B cell (primary cell): ENCODE data around the gene PRCC. TPM values are rescaled to one million over a fixed set of nuclear protein-coding genes. Genes with fewer than 3 reads are reported as not detected.

Experiments
- ATAC-seq: fragments of 200-7000 bp; cut with Tn5 transposase; one replicate; pipeline ENCODE4 v1.10.0; 2021; ENCODE audit warnings: low read depth, mild to moderate bottlenecking, moderate number of reproducible peaks, moderate library complexity
- CTCF ChIA-PET: fragments of 350-600 bp; sonication (Branson Sonifier 250); formaldehyde crosslinking; loops from one replicate; lab custom pipeline; 2021; ENCODE audit warnings: antibody characterized with exemption, inconsistent platforms; lab: Charles Lee
- POLR2A ChIA-PET: fragments of 350-600 bp; sonication (Branson Sonifier 250); formaldehyde crosslinking; loops from one replicate; lab custom pipeline; 2021; ENCODE audit warnings: antibody characterized with exemption; lab: Charles Lee
- DNase-seq: peaks from one replicate; pipeline ENCODE4 v3.0.0; 2013
- H2AFZ ChIP-seq: 2 replicates; pipeline ENCODE4 v1.6.1; 2012; ENCODE audit warnings: mild to moderate bottlenecking, low read depth, low read length; ENCODE audit not compliant: insufficient read depth, poor library complexity, severe bottlenecking
- H3K27ac ChIP-seq, 2 donors: 1 replicate in 1 of 2; 2 replicates in 1 of 2; pipeline ENCODE4 v1.5.1; 2012 to 2013; ENCODE audit warnings: low read length in 2 of 2, mild to moderate bottlenecking in 2 of 2, moderate library complexity in 1 of 2
- H3K27me3 ChIP-seq, 4 experiments: fragments of 200-600 bp in 1 of 4; sonication (generic) in 1 of 4; replicated peaks in 1 of 4; 1 replicate in 2 of 4; 2 replicates in 2 of 4; pipeline versions ENCODE4 v1.6.1 to v1.7.0; 2013 to 2016; ENCODE audit warnings: low read length in 3 of 4, mild to moderate bottlenecking in 2 of 4, mixed read lengths in 1 of 4, moderate library complexity in 1 of 4; ENCODE audit not compliant: insufficient read depth in 4 of 4, control insufficient read depth in 3 of 4; ENCODE audit errors: control extremely low read depth in 1 of 4
- H3K36me3 ChIP-seq, 2 experiments: replicated peaks in 1 of 2; 1 replicate in 1 of 2; 2 replicates in 1 of 2; pipeline versions ENCODE4 v1.6.1 to v1.7.1; 2013; ENCODE audit warnings: low read length in 1 of 2; ENCODE audit not compliant: insufficient read depth in 2 of 2, control insufficient read depth in 1 of 2; ENCODE audit errors: control extremely low read depth in 1 of 2, extremely low read depth in 1 of 2
- H3K4me1 ChIP-seq, 2 donors: fragments of 200-600 bp in 1 of 2; sonication (generic) in 1 of 2; 1 replicate in 1 of 2; 2 replicates in 1 of 2; pipeline versions ENCODE4 v1.5.1 to v1.6.1; 2013 to 2017; ENCODE audit warnings: low read length in 2 of 2; ENCODE audit not compliant: control insufficient read depth in 2 of 2, insufficient read depth in 2 of 2
- H3K4me2 ChIP-seq: replicated peaks from 2 replicates; pipeline ENCODE3; 2012; ENCODE audit warnings: mild to moderate bottlenecking, low read depth, low read length; ENCODE audit not compliant: poor library complexity, severe bottlenecking
- H3K4me3 ChIP-seq, 5 experiments: fragments of 200-600 bp in 1 of 5; sonication (generic) in 1 of 5; 1 replicate in 3 of 5; 2 replicates in 2 of 5; pipeline versions ENCODE4 v1.5.1 to v1.7.0; 2011 to 2016; ENCODE audit warnings: low read length in 4 of 5, mild to moderate bottlenecking in 4 of 5, low read depth in 2 of 5, control low read depth in 1 of 5, moderate library complexity in 1 of 5; ENCODE audit not compliant: insufficient read depth in 1 of 5; ENCODE audit errors: control extremely low read depth in 1 of 5, extremely low read depth in 1 of 5
- H3K79me2 ChIP-seq: fragments of 200-600 bp; sonication (generic); one replicate; pipeline ENCODE4 v1.6.0; 2016; ENCODE audit warnings: low read length; ENCODE audit not compliant: control insufficient read depth, insufficient read depth
- H3K9ac ChIP-seq: fragments of 200-600 bp; sonication (generic); 2 replicates; pipeline ENCODE4 v1.6.1; 2017; ENCODE audit warnings: mild to moderate bottlenecking, low read length, moderate library complexity
- H3K9me3 ChIP-seq, 3 donors: one replicate each; pipeline versions ENCODE4 v1.6.1 to v1.7.1; 2013; ENCODE audit warnings: low read length in 2 of 3; ENCODE audit not compliant: control insufficient read depth in 2 of 3, insufficient read depth in 1 of 3; ENCODE audit errors: control extremely low read depth in 1 of 3
- H4K20me1 ChIP-seq: 2 replicates; pipeline ENCODE4 v1.6.0; 2012; ENCODE audit warnings: mild to moderate bottlenecking, low read length; ENCODE audit not compliant: insufficient read depth, control insufficient read depth, poor library complexity, severe bottlenecking
- H3K27ac Mint-ChIP-seq: one replicate; pipeline ENCODE4 v1.8.0; 2021; ENCODE audit warnings: mixed read lengths
- H3K27me3 Mint-ChIP-seq: one replicate; pipeline ENCODE4 v1.8.0; 2021; ENCODE audit warnings: mixed read lengths
- H3K4me1 Mint-ChIP-seq: one replicate; pipeline ENCODE4 v1.8.0; 2021; ENCODE audit warnings: mixed read lengths
- H3K4me3 Mint-ChIP-seq: one replicate; pipeline ENCODE4 v1.8.0; 2021; ENCODE audit warnings: mixed read lengths
- H3K9me3 Mint-ChIP-seq: one replicate; pipeline ENCODE4 v1.8.0; 2022; ENCODE audit warnings: mixed read lengths; ENCODE audit not compliant: insufficient read depth
- EZH2 ChIP-seq: IDR thresholded peaks from 2 replicates; pipeline ENCODE4 v1.6.1; 2012; ENCODE audit warnings: borderline replicate concordance, low read depth, mild to moderate bottlenecking, moderate library complexity, low read length; ENCODE audit not compliant: insufficient read depth, poor library complexity, severe bottlenecking
- WGBS: methylation state at CpG from one replicate; pipeline ENCODE4 v1.1.5; 2013; ENCODE audit warnings: missing lambda C conversion rate; ENCODE audit not compliant: insufficient coverage; 5-methylcytosine and 5-hydroxymethylcytosine counted together
- intact Hi-C: fragments of 100-400 bp; cut with micrococcal nuclease; formaldehyde crosslinking; loops from one replicate; pipeline ENCODE4 v1.10.0; 2022
- polyA plus RNA-seq: library from polyadenylated mRNA; depleted of rRNA; stranded (reverse); fragments of >200 nt; gene quantifications from 2 replicates; pipeline ENCODE4 v1.2.3, GENCODE V29; 2012
- total RNA-seq, 2 donors: library from RNA; stranded (reverse); fragments of 120-200 nt in 1 of 2; gene quantifications; 1 replicate in 1 of 2; 2 replicates in 1 of 2; pipeline versions ENCODE4 v1.2.3 to v1.2.4, GENCODE V29; 2013 to 2022
- TF ChIP-seq, protein P1 (sequence below): fragments of 200-600 bp; IDR thresholded peaks from one replicate; pipeline ENCODE4 v1.8.0; 2022; ENCODE audit warnings: antibody characterized with exemption, mild to moderate bottlenecking

PRCC gene
- total and polyA plus RNA-seq, 2 donors (not counting 1 experiment from before 2014, with no cell fraction given), result 55.7 to 83.4 TPM

DNA sequence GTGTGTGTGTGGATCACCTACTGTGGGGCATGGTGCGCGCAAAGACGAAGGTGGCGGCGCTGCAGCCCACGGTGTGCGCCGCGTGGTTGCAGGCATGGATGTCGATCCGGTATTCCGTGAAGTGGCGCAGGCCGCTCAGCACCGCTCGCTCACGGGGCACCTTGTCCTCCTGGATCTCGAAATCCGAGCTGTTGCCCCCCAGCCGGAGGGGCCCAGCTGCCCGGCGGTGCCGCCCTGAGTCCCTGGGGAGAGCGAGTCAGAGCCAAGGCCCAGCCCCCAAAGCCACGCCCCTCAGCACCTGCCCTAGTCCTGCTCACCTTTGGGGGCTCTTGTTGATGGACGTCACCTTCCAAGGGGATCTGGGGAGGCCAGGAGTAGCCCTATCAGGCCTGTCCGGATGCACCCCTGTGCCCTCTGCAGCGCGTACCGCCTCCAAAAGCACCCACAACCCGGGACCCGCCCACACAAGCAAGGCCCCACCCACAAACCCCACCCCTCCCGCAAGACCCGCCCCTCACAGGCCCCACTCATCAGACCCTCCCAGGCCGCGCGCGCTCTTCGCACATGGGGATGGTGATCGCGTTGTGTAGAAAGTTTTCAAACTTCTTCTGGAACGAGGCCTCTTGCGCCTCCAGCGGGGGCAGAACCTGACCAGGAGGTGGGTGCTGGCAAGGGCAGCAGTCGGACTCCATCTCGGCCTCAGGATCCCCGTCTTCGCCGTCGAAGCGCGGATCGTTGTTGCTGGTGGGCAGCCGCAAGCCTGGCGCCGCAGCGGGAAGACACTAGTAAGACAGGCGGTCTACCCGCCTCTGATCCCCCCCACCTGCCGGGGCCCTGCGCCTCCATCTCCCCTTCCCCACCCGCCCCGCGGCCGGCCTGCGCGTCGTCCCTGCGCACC is 78.0 kb downstream of the PRCC start:
- DNase-seq (peak; percentile 28), ATAC-seq (no peak)
- Histone ChIP-seq H4K20me1 (no peaks in the 10 kb centered on the region), H2AFZ (no peak overlapping the region), H3K9ac (no peak overlapping the region), H3K9me3 (peaks cover 0 to 9% (median 0%) of the 10 kb centered on the region in 3 donors), H3K4me1 (peaks cover 8 to 12% of the 10 kb centered on the region in 2 donors), H3K27ac (no peak overlapping the region), H3K4me2 (peak overlapping the region; percentile 43), H3K27me3 (peaks cover 0 to 65% (median 28%) of the 10 kb centered on the region in 4 experiments), H3K36me3 (no peaks in the 10 kb centered on the region), H3K4me3 (no peak overlapping the region), H3K79me2 (no peaks in the 10 kb centered on the region)
- H3K27ac Mint-ChIP-seq, result no peak overlapping the region
- ChIA-PET CTCF (interaction anchor here (1.2 kb wide), 1 partner anchor 10 kb away, joined by 3 read pairs; no protein-coding TSS in a partner anchor), POLR2A (no interaction called here)
- 16% methylated on average over 51 of the region's 69 CpGs for WGBS
- TF ChIP-seq, protein P1, sequence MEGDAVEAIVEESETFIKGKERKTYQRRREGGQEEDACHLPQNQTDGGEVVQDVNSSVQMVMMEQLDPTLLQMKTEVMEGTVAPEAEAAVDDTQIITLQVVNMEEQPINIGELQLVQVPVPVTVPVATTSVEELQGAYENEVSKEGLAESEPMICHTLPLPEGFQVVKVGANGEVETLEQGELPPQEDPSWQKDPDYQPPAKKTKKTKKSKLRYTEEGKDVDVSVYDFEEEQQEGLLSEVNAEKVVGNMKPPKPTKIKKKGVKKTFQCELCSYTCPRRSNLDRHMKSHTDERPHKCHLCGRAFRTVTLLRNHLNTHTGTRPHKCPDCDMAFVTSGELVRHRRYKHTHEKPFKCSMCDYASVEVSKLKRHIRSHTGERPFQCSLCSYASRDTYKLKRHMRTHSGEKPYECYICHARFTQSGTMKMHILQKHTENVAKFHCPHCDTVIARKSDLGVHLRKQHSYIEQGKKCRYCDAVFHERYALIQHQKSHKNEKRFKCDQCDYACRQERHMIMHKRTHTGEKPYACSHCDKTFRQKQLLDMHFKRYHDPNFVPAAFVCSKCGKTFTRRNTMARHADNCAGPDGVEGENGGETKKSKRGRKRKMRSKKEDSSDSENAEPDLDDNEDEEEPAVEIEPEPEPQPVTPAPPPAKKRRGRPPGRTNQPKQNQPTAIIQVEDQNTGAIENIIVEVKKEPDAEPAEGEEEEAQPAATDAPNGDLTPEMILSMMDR, result no peak
- no peak for TF ChIP-seq EZH2
- intact Hi-C loops, result no loop called here
- H3K4me1 Mint-ChIP-seq, result peaks cover 17% of the 10 kb centered on the region
- peaks cover 77% of the 10 kb centered on the region for H3K27me3 Mint-ChIP-seq
- H3K9me3 Mint-ChIP-seq, result no peaks in the 10 kb centered on the region
- H3K4me3 Mint-ChIP-seq, result peak overlapping the region; percentile 62

DNA sequence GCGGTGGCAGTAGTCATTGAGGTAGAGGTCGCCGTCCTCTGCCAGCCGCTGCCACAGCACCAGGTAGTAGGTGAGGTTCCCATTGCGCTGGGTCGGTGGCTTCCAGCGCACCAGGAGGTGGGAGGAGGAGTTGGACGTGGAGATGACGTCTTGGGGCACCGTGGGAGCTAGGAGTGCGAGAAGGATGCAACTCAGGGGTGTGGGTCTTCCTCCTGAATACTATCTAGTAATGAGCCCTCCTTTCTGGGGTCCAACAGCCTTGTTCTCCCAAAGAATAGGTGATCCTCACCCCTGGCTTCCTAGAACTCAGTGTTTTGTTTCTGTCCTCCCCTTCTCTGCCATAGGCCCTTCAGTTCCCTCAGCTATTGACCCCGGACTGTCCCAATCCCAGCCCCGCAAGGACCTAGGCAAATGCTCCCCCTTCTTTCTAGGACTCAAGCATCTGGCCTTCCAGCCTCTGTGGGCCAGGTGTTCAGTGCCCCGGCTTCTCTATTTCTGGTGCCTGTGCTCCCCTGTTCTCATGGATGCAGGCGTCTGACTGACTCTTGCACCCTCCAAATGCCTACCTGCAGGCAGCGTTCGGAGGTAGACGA is 78.7 kb downstream of the PRCC start:
- CTCF ChIA-PET, result interaction anchor here (1.2 kb wide), 1 partner anchor 10 kb away, joined by 3 read pairs; no protein-coding TSS in a partner anchor
- WGBS, result 64% methylated on average over 14 of the region's 18 CpGs
- peaks cover 73% of the 10 kb centered on the region for H3K27me3 Mint-ChIP-seq
- no peak for DNase-seq
- H3K9ac ChIP-seq, result no peak overlapping the region
- no peak overlapping the region for H3K27ac ChIP-seq
- TF ChIP-seq, protein P1, result no peak
- TF ChIP-seq EZH2, result no peak
- H3K4me1 ChIP-seq, result peaks cover 8 to 12% of the 10 kb centered on the region in 2 donors
- POLR2A ChIA-PET, result no interaction called here
- intact Hi-C loops, result no loop called here
- no peaks in the 10 kb centered on the region for H4K20me1 ChIP-seq
- H2AFZ ChIP-seq, result no peak overlapping the region
- ATAC-seq, result no peak
- H3K36me3 ChIP-seq, result no peaks in the 10 kb centered on the region
- H3K4me1 Mint-ChIP-seq, result peaks cover 17% of the 10 kb centered on the region
- no peaks in the 10 kb centered on the region for H3K79me2 ChIP-seq
- H3K4me2 ChIP-seq, result no peak overlapping the region
- H3K9me3 Mint-ChIP-seq, result no peaks in the 10 kb centered on the region
- peaks cover 0 to 9% (median 0%) of the 10 kb centered on the region in 3 donors for H3K9me3 ChIP-seq
- H3K27ac Mint-ChIP-seq, result no peak overlapping the region
- no peak overlapping the region for H3K4me3 ChIP-seq
- no peak overlapping the region for H3K4me3 Mint-ChIP-seq
- peaks cover 0 to 65% (median 28%) of the 10 kb centered on the region in 4 experiments for H3K27me3 ChIP-seq
